NCI-H1694 (cell line): ENCODE data around the gene TTC8.
A peak's percentile ranks its signal among the peaks of the same experiment; 100 is the strongest.
"Not testable (repeated sequence)": the region's sequence is repeated elsewhere in the genome, so short reads cannot be mapped to it uniquely, and the experiment has no call there.

Source experiments
- DNase-seq: peaks from one replicate; lab custom pipeline; 2025; lab: John Stamatoyannopoulos, UW

Gene TTC8

DNA sequence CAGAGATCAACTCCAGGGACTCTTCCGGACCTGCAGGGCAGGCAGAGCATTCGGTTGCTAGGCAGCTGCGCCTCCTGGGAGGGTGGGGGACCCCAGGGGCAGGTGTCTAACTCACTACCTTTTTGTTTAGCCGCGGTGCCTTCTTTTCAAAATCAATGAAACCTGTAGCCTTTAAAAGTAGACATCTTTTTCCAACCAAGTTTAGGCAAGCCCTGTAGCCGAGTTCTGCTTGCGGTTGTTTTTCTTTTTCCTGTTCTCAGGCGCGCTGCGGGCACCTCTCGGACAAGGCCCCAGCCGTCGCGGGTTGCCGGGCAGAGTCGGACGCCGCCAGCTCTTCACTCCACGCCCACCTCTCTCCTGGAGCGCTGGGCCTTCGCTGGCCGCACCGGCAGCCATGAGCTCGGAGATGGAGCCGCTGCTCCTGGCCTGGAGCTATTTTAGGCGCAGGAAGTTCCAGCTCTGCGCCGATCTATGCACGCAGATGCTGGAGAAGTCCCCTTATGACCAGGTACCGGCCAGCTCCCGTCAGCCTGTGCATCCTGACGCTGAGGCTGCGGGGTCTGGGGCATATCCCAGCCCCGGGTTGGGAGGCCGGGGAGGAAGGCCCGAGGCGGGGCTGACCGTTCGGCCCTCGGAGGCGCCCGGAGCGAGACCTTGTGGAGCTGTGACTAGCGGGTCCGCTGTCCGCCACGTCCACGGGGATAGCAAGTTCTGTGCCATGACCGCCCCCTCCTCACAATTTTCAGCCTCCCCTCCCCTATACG is at the start of gene TTC8:
Gene TTC8 (plus strand): TSS at position 338 of the 764 bp plus-strand sequence. CDS start 57 bp downstream, at position 395.
- peak; percentile 85 for DNase-seq

DNA sequence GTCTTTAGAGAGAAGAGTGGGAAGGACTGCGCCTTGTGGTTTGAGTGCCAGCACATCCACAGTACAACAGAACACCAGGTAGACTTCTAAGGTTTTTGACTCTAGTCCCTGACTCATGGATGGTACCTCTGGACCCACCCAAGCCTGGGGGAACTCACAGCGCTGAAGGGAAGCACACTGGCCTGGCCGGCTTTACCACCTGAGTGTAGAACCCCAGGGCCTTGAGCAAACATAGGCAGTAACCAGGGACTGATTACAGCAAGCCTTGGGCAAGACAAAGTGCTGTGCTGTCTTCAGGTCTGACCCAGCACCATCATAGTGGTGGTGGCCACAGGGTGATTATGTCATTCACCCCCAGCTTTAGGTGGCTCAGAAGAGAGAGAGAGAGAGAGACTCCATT is 48.9 kb upstream of the TTC8 start:
- no peak for DNase-seq

DNA sequence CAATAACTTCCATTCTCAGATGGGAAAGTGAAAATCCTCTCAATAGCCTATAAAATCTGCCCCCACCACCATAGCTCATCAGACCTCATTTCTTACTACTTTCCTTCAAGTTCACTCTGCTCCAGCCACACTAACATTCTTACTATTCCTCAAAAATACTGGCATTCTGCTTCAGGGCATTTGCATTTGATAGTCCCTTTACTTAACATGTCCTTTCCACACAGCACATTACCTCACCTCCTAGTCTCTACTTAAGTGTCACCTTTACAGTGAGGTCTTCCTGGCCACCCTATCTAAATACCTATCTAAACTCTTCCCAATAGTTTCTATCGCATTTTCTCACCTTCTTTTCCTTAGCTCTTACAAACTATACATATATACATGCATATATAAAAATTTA is 38.5 kb upstream of the TTC8 start:
- DNase-seq, result no peak

DNA sequence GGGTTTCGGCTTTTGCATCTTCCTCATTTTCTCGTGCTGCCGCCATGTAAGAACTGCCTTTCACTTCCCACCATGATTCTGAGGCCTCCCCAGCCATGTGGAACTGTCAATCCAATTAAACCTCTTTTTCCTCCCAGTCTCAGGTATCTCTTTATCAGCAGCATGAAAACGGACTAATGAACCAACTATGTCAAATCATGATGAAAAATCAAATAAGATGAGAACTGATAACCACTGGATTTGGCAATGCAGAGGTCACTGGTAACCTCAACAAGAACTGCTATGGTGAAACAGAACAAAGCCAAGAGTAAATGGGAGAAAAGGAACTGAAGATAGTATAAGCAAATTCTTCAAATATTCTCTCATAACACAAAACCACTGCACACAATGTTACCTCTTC is 37.7 kb upstream of the TTC8 start:
- DNase-seq, result no peak

DNA sequence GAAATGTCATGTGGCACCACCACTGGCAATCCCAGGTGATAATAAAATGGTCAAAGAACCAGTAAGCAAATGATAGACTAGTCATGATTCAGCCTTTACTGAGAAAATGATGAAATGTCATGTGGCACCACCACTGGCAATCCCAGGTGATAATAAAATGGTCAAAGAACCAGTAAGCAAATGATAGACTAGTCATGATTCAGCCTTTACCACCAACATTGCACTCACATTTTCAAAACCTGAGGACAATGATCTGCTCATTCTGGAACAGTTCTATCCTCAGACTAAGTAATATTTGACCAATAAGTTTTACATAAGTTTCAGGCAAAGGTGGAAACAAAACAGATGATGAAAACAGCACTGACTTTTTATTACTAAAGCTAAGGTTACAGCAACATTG is 34.9 kb upstream of the TTC8 start:
- DNase-seq, result not testable (repeated sequence)

DNA sequence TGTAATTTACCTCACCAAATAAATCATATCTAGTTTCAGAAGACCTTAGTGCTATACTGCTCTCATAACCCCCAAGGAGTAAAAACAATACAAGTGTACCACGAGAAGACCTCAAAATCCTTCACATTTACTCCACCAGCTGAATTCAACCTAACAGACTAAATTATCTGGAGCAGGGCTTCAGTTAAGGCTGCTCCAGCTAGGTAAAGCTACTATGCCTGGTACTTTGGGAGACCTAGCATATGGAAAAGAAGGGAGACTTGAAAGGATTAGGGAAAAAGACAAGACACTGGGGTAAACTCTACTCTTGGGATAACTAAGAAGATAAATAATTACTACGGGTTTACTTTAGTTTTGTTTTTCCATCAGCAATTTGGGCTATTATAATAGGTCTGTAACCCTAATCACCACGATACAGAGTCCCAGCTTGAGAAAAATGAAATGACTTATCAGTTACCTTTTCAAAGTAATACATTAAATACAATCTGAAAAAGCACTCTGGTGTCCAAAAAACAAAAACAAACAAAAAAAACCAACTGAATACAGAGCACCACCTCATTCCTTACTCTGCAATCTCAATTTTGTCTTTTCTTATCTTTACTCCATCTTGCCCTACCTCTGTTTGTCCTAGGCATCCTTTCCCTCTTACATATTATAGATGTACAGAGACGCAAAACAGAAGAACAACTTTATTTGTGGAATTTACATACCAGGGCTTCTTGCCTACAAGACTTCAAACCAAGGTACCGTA is 33.8 kb upstream of the TTC8 start:
- DNase-seq, result no peak

DNA sequence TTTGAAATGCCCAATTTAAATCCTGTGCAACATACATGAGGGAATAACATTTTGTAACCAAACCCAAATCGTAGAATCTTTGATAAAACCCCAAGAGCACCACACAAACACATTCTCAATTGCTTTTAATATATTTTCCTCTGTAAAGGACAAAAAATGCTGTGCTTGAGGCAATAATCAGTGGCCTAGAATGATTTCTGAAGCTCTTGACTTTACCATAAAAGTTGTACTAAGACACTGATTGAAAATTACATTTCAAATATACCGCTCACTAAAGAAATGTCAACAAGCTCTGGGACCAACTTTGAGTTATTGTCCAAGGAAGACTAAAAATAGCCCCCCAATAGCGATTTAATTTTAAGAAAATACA is 33.2 kb upstream of the TTC8 start:
- DNase-seq, result no peak

DNA sequence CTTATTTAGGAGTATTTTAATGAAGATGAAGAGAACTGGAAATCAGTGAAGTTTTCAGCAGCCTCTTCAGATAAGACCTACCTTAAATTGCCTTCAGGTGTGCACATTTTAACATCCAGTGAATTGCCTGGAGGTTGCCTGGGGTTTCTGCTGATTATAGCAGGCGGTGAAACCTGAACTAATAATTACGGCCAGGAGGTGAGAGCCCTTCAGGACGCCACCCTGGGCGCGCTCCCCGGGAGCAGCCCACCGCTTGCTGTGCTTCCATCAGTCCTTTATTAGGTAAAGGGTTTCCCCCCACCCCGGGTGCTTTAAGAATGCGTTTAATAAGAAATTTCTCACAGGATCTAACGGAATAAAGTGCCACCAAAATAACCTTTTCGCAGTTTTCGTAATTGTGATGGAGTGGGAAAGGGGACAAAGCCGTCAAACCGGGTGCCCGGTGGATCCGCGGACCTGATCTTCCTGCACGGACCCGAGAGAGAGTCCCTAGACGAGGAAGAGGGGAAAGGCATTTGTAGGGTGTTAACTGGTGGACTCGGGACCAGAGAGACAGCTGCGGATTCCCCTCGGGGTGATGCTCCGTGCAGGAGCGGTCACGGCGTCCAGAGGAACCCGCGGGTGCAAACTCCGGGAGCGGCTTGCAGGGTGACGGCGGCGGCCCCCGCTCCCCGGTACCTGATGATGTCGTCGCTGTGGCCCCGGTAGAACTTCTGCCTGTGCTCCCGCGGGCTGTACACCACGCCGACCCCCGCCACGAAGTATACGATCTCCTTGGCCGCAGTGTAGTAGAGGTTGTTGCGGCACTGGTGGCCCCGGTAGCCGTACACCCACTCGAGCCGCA is 32.6 kb upstream of the TTC8 start:
- DNase-seq, result no peak

DNA sequence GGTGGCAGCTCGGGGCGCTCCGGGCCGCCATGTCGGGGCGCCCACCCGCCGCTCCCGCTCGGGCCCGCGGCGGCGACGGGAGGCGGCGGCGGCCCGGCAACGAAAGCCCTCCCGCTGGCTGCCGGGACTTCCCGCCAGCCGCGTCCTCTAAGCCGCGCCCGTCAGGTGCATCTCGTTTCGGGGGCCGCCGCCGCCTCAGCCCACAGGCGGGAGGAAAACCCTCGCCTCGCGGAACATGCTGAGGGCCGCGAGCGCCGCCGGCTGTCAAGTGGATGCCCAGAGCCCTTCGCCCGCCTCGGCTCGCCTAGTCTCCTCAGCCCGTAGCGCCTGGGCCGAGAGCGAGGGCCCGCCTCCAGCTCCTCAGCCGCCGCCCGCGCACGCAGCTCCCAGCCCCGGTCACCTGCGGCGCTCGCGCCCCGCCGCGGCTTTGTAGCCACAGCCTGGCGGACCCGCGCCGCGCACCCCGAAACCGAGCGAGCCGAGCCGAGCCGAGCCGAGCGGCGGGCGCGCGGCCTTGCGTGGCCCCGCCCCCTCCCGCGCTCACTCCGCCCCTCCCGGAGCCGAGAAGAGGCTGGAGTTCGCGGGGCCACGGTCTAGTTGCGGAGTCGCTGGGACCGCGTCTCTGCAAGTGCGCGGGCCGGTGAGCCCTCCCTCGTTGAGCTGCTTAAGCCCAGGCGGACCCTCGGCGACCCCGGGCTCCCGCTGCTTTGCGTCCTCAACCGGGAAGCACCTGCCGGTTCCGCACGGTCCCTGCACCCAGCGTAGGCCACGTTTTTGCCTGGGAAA is 31.8 kb upstream of the TTC8 start, which contains the start of gene EML5:
Gene EML5 (minus strand): TSS at position 481 of the 786 bp plus-strand sequence. CDS start 450 bp downstream, at position 31.
- DNase-seq, result peak; percentile 58

DNA sequence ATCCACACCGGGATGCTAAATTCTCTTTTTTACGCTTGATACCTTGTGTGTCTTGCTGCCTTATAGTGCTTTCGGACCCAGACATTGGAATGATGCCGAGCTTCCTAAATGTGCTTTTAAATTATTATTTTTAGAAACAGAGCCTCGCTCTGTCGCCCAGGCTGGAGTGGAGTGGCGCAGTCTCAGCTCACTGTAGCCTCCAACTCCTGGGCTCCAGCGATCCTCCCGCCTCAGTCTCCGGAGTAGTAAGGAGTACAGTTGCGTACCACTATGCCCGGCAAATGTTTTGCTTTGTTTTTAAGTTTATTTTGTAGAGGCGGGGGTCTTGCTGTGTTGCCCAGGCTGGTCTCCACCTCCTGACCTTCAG is 31.2 kb upstream of the TTC8 start:
- no peak for DNase-seq

DNA sequence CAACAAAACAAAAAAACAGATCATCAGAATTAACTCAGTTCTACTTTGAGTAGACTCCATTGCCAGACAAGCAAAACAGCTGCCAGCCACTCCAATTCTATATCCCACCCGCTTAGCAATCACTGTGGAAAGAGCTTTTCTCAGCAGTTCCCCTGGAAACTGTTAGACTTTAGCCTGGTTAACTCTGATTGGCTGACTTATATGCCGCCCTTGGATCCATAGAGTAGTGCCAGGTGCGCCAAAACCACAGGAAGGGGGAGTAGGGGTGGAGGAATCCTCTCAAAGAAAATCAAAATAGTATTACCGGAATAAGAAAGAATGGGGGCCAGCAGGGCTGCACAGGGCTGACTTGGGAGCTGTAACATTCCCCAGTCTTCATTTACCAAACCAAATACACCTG is 26.3 kb upstream of the TTC8 start:
- peak; percentile 54 for DNase-seq

DNA sequence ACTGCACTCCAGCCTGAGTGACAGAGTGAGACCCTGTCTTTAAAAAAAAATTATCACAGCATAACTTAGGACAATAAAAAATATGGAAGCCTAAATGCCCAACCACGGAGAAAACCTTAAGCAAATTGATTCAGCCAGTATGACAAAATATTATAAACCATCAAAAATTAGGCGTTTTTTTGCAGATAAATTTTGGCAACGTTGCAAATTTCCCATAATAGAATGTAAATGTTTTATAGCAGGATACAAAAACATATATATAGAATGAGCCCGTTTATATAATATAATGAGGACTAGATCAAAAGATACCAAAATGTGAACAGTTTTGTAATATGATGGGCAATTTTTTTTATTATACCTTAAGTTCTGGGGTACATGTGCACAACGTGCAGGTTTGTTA is 24.9 kb upstream of the TTC8 start:
- DNase-seq, result no peak

DNA sequence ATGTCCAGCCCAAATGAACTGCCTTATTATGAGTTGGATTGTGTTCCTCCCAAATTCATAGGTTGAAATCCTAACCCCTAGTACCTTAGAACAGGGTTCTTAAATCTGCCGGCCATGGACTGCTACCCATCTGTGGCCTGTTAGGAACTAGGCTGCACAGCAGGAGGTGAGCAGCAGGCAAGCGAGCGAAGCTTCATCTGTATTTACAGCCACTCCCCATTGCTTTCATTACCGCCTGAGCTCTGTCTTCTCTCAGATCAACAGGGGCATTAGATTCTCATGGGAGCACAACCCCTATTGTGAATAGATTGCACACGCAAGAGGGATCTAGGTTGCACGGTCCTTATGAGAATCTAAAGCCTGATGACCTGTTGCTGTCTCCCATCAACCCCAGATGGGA is 21.9 kb upstream of the TTC8 start:
- DNase-seq, result no peak

DNA sequence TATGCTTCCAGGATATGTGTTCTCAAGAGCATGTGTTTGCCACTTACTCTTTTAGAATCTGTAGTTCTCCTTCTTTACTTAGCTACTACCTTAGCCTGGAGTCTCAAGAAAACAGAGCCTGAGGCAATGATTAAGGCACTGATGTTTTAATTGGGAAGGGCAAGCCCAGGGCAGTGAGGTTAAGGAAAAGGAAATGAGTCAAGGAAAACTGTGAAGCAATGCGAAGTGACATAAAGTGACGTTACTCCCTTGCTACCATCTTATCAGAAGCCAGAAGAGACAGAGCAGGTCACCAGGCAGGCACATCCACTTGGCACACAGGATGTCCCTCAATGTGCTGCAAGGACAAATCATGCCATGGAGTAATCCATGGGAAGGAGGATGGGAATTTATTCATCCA is 20.4 kb upstream of the TTC8 start:
- no peak for DNase-seq

DNA sequence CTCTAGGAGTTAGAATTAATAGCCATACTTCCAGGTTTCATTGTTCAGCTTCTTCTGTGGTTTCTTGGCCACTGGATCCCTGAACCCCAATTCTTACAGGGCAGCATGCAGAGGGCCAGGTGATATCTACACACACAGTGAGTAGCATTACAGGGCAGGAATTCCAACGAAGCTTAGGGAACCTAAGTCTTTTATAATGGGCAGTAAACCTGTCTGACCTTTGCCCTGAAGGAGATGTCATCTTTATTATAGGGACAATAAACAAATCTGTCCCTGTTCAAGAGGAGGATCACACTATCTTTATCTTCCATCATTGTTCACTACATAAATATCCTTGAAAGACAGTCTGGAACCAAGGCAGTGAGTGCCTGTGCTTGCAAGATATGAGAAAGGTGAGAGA is 20.0 kb upstream of the TTC8 start:
- DNase-seq, result no peak

DNA sequence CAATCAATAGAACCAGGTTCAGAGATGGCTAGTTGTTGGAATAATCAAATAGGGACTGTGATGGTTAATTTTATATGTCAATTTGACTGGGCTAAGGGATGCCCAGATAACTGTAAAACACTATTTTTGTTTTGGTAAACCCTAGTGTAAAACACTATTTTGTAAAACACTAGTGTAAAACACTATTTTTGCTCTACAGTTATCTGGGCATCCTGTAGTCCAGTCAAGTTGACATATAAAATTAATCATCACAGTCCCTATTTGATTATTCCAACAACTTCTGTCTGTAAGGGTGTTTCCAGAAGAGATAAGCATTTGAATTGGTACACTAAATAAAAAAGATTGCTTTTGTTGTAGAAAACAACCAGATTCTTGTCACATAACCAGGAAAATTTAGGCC is 16.1 kb upstream of the TTC8 start:
- DNase-seq, result no peak

DNA sequence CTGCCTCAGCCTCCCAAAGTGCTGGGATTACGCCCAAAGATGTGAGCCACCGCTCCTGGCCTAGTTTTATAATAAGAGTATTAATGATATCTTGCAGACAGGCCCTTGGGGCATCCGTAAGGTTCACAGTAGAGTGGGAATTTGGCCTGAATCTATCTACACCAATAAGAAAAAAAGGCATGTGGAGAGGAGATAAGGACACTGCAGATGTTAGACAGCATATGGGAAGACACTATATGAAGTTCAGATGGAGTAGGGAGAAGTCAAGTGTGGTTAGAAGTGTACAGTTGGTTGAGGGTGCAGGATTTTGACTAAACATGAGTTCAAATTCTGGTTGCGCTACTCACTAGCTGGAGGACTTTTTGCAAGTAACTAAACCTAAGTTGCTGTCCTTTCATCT is 8.5 kb upstream of the TTC8 start:
- DNase-seq, result no peak

DNA sequence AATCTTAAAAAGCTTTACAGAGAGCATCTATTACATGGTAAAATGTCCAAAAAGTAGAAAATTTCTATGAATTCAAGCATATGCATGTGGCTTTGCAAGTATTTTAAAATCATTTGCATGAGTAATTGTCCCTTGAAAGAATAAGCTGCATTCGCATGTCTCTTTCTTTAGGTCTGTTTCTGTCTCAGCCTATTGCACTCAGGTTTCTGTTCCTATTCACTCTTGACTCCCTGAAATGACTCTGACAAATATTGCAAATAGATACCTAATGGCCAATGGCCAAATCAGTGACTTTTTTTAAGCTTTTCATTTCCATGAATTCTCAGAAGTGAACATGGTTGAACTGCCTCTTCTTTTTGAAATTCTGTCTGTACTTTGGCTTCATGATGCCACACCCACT is 6.4 kb upstream of the TTC8 start:
- DNase-seq, result no peak

DNA sequence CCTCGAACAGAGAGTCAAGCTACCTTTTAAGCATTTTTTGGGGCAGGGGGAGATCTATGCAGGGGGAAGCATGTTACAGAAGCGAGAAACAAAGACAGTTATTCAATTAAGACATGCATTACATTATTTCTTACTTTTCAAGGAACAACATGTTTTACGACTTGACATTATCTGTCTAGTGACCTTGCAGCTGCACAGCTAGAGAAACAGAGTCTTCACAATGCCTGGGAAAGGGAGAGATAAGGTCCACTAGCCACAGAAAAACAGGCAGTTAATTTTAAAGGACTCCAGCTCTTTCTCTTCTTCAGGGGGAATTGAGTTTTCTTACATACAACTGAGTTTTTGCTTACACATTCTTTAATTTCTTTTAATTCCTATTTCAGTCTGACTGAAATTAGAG is 4.8 kb upstream of the TTC8 start:
- not testable (repeated sequence) for DNase-seq

DNA sequence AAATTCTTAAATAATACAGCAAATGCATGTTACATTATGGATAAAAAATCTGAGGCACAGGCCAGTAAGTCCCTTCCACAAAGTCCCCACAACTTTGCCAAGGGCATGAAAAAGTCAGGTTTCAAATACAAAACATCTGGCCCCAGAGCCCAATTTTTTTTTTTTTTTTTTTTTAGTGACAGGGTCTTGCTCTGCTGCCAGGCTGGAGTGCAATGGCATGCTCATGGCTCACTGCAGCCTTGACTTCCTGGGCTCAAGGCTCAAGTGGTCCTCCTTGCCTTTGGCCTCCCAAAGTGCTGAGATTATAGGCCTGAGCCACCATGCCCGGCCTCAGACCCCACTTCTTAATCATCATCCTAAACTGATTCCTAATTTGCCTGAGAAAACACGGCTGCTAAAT is 3.1 kb upstream of the TTC8 start:
- no peak for DNase-seq

DNA sequence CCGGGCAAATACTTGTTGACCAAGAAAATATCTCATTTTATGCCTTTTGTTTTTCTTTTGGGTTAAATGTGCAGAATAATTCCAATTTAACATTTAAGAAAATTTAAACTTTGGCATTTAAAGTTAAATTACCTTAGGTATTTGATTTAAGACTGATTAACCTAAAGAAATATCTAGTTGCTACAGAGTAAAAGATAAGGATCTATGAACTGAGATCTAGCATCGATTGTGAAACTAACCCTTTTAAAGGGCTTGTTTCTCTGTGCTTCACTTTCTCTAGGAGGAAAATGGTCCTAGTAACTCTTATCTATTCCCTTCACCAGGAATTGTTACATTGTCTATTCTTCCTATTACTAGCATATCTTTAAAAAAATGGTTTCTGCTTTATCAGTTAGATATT is 2.6 kb upstream of the TTC8 start:
- no peak for DNase-seq

DNA sequence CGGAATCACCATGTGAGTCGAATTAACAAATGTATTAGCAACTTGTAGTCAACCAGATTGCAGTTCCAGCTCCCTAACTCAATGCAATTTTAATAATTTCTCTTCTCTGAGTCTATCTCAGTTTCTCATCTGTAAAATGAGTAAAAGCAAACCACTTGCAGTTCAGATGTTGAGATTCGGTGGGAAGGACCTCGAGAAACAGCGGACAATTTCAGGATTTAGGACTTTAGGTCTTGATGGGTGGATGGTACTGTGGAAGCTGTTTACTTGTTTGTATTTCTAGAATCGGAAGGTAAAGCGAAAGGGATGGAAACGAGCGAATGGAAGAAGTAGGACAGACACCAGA is 510 bp upstream of the TTC8 start:
- DNase-seq, result no peak
